Measurements from ENCODE around the gene CTNND2. TPM values are rescaled to one million over a fixed set of nuclear protein-coding genes. Genes with fewer than 3 reads are reported as not detected.

CTNND2 gene
- total and polyA plus RNA-seq, 8 donors = 9.2 to 62.8 (median 43.7) TPM

GRCh38 chr5:11396917-11397316 lies 507.3 kb downstream of the CTNND2 start:
- intact Hi-C loops (cut with DNase I) = no loop called here
- H3K4me3 ChIP-seq = no peak overlapping the region
- H3K27ac ChIP-seq = no peak overlapping the region
- 83 to 89% methylated on average over 5 of the region's 5 CpGs for WGBS, 2 donors
- no peak for FAIRE-seq
- no peaks in the 10 kb centered on the region for H3K27me3 ChIP-seq
- DNase-seq = no peak
- no peaks in the 10 kb centered on the region for H3K9me3 ChIP-seq
- TF ChIP-seq CTCF (IDR thresholded peaks at IDR 0.05) = no peak
- ATAC-seq = peak in 1 of 4 donors; percentile 22
- H3K36me3 ChIP-seq = no peaks in the 10 kb centered on the region
- no peaks in the 10 kb centered on the region for H3K4me1 ChIP-seq

GRCh38 chr5:11394933-11395332 lies 509.3 kb downstream of the CTNND2 start:
- Histone ChIP-seq H3K27ac (no peak overlapping the region), H3K4me3 (no peak overlapping the region), H3K27me3 (no peaks in the 10 kb centered on the region), H3K9me3 (no peaks in the 10 kb centered on the region), H3K4me1 (no peaks in the 10 kb centered on the region), H3K36me3 (no peaks in the 10 kb centered on the region)
- DNase-seq (no peak), FAIRE-seq (no peak), ATAC-seq (peak in 1 of 4 donors; percentile 76)
- TF ChIP-seq CTCF (IDR thresholded peaks at IDR 0.05) = no peak
- 55 to 65% methylated on average over 5 of the region's 5 CpGs for WGBS, 2 donors
- intact Hi-C loops (cut with DNase I) = no loop called here

GRCh38 chr5:11390291-11390767 lies 513.9 kb downstream of the CTNND2 start:
- DNase-seq = no peak
- TF ChIP-seq CTCF (IDR thresholded peaks at IDR 0.05) = no peak
- intact Hi-C loops (cut with DNase I) = no loop called here
- WGBS, 2 donors = 91 to 95% methylated on average over 6 of the region's 6 CpGs
- no peak for ATAC-seq
- no peaks in the 10 kb centered on the region for H3K27me3 ChIP-seq
- no peaks in the 10 kb centered on the region for H3K4me1 ChIP-seq
- no peak overlapping the region for H3K27ac ChIP-seq
- H3K36me3 ChIP-seq = no peaks in the 10 kb centered on the region
- no peak overlapping the region for H3K4me3 ChIP-seq
- FAIRE-seq = no peak
- H3K9me3 ChIP-seq = no peaks in the 10 kb centered on the region

- 89 to 95% methylated on average over 3 of the region's 3 CpGs for WGBS, 2 donors
Observed at GRCh38 chr5:11387382-11387781, 516.9 kb downstream of the CTNND2 start.

More at GRCh38 chr5:11387382-11387781, 516.9 kb downstream of the CTNND2 start:
- ATAC-seq (no peak), FAIRE-seq (no peak), DNase-seq (no peak)
- H3K27ac ChIP-seq = no peak overlapping the region
- H3K9me3 ChIP-seq = no peaks in the 10 kb centered on the region
- no peak for TF ChIP-seq CTCF (IDR thresholded peaks at IDR 0.05)
- intact Hi-C loops (cut with DNase I) = no loop called here
- no peak overlapping the region for H3K4me3 ChIP-seq
- no peaks in the 10 kb centered on the region for H3K27me3 ChIP-seq
- no peaks in the 10 kb centered on the region for H3K4me1 ChIP-seq
- no peaks in the 10 kb centered on the region for H3K36me3 ChIP-seq
